ENCODE measurements around the gene RTP3.
"Not testable (repeated sequence)": the region's sequence is repeated elsewhere in the genome, so short reads cannot be mapped to it uniquely, and the experiment has no call there.

The RTP3 gene

DNA sequence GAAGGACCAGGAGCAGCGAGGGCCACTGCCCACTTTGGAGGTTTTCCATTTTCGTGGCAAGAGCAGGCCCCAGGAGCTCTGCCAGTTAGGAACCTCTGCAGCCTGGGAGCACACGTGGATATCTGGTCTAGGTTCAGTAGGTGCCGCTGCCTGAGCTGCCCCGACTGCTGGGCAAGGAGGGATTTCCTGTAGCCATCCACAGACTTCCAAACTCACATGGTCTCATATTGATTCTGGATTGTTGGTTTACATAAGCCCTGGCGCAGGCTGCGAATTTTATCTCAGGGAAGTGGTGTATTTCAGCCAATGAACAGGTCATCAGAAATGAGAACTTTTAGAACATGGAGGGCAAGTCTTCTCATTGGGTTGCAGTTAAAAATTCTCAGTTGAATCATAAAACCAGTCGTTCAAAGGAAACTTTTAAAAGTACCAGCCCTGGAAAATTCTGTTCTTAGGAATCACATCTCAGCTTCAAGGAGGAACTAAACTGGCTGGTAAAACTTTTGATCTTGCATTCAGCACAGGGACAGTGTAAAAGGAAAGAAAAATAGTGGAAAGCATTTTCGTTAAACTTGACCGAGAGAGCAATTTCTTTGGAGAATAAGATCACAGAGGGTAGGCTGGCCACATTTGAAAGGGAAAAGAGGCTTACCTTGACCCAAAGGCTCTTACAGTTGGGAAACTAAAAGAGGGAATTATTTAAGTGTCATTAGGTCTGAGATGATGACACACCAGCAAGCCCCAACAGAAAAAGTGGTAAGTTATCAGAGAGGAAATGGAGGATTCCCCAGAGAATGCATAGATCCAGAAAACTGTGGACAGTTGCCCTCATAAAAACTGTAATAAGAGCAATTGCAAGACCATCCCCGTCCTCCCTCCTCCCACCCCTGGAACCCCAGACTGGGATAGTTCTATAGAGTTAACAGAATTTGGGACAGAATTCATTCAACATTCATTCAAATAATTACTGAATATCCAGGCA lies 6.4 kb upstream of the RTP3 start:
- no peak for DNase-seq (ENCODE audit: low spot score)

- DNase-seq (ENCODE audit: low spot score): no peak
These were observed 4.8 kb upstream of the RTP3 start for GRCh38 chr3:46492890-46493547.

GRCh38 chr3:46494491-46494890 lies 3.3 kb upstream of the RTP3 start:
- not testable (repeated sequence) for DNase-seq (ENCODE audit: low spot score)

GRCh38 chr3:46495901-46496456 lies 1.8 kb upstream of the RTP3 start:
- DNase-seq (ENCODE audit: low spot score): peak; percentile 81

DNA sequence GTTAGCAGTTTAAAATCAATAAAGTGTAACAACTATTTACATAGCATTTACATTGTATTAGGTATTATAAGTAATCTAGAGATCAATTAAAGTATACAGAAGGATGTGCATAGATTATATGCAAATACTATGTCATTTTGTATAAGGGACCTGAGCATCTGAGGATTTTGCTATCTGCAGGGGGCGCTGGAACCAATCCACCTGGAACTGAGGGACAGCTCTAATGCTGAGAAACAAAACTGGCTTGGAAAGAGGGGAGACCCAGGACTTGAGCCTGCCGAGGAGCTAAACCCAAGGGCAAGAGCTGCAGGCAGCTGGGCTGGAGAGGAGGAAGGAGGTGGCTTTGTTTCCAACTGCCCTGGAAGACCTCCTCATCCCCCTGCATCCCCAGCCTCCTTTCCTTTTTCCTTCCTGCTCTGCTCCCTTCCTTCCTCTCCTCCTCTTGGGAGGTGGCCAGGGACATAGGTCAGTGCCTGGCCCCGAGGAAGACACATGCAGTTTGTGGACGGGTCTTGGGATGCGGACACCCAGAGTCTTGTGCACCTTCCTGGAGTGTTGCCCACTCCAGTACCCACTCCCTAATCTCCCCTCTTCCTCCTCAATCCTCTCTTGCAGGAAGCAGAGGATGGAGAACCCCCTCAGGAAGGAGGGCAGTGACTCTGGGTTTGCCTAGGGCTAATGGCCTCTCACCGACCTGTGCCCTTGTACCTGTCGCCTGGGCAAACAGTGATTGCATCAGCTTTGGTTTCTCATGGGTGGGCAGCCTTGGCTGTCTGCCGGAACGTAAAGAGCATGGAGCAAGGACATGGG lies 825 bp upstream of the RTP3 start:
- no peak for DNase-seq (ENCODE audit: low spot score)

GRCh38 chr3:46498916-46499519 lies 1.2 kb downstream of the RTP3 start:
- DNase-seq (ENCODE audit: low spot score): no peak

GRCh38 chr3:46500656-46501635 lies 3.2 kb downstream of the RTP3 start:
- DNase-seq (ENCODE audit: low spot score): no peak

DNA sequence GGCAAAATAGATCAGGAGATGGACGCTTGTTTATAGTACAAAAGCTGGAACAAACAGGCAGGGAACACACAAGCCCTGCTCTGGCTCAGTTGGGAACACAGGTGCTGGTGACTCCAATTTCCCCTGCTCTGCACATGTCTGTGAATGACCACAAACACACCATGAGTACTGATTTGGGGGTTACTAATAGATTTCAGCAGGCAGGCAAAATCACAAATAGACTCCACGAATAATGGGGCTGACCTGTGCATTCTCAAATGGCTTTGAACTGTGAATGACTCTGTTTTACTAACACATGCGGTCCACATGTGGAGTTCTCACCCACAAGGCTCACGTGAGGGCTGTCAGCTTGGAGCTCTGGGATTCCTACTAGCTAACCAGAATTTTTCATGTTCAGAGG lies 3.9 kb downstream of the RTP3 start:
- DNase-seq (ENCODE audit: low spot score): no peak

DNA sequence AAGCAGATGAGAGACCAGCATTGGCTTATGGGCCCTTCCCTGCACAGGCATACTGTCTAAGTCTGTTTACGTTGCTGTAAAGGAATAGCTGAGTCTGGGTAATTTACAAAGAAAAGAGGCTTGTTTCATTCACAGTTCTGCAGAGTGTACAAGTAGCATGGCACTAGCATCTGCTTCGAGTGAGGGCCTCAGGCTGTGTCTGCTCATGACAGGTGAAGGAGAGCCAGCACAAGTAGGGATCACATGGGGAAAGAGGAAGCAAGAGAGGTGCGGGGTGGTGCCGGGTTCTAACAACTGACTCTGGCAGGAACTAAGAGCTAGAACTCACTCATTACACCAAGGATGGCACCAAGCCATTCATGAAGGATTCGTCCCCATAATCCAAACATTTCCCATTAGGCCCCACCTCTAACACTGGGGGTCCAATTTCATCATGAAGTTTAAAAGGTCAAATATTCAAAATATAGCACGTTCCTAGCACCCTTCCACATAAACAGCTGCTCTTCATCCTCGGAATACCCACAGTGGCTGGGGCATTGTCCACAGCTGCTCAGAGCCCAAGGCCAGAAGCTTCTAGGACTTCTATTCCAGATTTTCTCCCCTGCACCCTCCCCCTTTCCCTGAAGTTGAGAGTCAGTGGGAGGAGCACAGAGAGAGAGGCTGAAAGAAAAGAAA lies 5.6 kb downstream of the RTP3 start:
- DNase-seq (ENCODE audit: low spot score): no peak

- no peak for DNase-seq (ENCODE audit: low spot score)
These were observed 7.0 kb downstream of the RTP3 start for GRCh38 chr3:46504789-46505188.

- DNase-seq (ENCODE audit: low spot score): no peak
These were observed 8.2 kb downstream of the RTP3 start for GRCh38 chr3:46505953-46506352.

DNA sequence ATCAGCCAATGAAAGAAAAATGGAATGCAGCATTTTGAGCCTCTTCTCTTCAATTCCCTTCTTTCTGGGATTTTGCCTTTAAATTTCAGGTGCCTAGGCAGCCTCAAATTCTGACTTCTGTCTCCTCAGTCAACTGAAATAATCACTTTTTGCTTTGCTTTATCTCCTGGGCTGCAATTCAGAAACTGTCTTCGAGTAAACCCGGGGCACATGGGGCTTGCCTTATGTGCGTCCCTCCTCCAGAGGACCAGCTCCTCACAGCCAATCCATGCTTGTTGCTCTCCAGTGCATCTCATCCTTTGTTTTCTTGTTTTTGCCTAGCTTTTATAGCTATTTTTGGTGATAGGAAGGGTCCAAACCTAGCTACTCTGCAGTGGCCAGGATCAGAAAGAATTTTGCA lies 8.8 kb downstream of the RTP3 start:
- no peak for DNase-seq (ENCODE audit: low spot score)

GRCh38 chr3:46508850-46509591 lies 11.2 kb downstream of the RTP3 start:
- DNase-seq (ENCODE audit: low spot score): no peak

DNA sequence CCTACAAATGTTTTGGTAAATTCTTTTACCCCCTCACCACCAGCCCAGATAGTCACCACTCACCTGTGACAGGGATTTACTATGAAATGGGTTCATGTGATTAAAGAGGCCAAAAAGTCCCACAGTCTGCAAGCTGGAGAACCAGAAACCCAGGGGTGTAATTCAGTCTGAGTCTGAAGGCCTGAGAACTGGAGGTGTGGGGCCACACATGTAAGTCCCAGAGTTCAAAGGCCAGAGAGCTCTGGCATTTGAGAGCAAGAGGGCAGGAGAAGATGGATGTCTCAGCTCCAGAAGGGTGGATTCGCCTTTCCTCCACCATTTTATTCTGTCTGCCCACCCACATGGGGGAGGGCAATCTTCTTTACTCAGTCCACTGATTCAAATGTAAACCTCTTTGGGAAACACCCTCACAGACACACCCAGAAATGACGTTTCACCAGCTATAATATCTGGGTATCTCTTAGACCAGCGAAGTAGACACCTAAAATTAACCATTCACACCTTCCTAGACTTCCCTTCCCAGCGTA lies 11.9 kb downstream of the RTP3 start:
- DNase-seq (ENCODE audit: low spot score): no peak

- DNase-seq (ENCODE audit: low spot score): no peak
These were observed 14.5 kb downstream of the RTP3 start for GRCh38 chr3:46512191-46512749.

DNA sequence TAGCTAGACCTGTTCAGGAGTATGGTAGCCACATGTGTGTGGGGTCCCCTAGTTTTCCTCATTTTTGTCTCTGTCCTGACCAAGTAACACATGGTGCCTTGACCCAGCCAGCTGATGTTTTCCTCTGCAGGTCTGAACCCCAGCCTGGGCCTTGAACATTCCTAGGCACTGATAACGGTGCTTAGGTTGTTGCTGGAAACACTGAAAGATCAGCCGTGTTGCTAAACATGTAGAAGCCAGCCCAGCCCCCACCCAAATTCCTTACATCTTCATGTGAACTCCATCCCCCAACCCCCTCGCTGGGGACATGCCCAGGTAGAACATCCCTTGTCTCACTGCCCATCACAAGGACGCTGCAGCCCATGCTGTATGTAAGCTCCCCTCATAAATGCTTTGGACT lies 18.7 kb downstream of the RTP3 start:
- DNase-seq (ENCODE audit: low spot score): no peak

DNA sequence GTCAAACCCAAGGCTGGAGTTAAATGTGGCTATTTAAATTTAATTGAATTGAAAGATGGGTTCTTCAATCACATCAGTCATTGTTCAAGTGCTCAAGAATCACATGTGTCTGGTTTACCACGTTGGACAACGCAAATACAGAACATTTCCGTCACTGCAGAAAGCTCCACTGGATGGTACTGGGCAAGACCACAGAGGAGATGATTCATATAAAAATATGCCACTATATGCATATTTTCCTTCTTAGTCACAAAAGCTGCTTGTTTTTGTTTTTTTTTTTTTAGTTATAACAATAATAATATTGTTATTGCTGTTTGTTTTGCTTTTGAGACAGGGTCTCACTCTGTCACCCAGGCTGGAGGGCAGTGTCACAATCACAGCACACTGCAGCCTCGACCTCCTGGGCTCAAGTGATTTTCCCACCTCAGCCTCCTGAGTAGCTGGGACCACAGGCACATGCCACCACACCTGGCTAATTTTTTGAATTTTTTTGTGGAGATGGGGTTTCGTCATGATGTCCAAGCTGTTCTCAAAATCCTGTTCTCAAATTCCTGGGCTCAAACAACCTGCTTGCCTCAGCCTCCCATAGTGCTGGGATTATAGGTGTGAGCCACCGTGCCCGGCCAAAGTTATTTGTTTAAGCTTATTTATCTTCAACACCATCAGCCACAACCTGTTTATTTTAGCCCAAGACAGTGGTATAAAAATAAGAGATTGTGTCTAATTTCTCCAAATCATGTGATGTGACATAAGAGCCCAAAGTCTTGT lies 19.4 kb downstream of the RTP3 start:
- peak; percentile 42 for DNase-seq (ENCODE audit: low spot score)

- no peak for DNase-seq (ENCODE audit: low spot score)
These were observed 20.0 kb downstream of the RTP3 start for GRCh38 chr3:46517784-46518181.

All from hepatic stellate cell (primary cell).